ENCODE results near the gene CNTN2.

The CNTN2 gene

DNA sequence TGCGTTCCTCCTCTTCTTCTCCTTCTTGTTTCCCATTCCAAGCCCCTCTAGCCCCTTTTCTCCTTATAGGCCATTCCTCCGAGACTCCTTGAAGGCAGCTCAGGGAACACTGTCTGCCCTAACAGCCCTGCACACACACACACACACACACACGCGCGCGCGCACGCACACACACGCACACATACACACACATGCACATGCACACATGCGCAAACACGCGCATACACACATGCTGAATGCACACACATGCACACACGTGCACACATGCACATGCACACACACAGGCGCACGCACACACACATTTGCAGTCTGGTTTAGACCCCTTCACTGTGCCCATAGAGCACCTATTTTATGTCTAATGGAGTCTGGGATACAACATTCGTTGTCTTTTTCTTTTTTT lies 17.8 kb upstream of the CNTN2 start:
- DNase-seq: no peak

DNA sequence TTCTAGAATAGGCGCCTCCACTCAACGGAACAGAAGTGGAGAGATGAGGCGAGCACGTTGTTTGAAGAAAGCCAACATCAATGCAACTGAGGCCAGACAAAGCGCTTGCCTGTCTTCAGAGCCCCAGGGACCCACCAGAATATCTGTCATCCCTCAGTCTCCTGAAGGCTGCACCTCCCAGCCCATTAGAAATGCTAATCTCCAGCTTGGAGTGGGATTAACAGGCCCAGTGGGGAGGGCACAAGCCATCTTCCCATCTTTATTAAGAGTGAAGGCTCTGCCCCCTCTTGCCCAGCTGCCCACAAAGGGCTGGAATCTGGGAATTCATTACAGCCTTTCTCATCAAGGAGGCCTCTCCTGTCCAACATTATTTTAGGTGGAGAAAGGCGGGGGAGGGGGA lies 16.8 kb upstream of the CNTN2 start:
- DNase-seq: no peak

DNA sequence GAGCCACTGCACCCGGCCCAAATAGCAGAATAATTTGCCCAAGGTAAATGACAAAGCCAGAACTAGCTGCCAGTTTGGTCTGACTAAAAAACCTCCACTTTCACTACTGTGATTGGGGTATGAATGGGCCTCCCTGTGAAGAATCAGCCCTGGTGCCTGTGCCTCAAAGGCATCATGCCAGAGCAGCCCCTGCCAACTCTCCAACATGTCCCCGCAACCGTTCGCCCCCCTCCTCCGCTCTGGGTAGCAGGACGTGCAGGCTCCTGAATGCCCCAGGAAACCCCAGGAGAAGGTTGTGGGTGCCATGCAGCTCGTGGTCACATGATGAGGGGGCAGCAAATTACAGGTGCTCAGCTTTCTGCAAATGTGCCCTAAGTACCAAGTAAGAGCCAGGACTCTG lies 14.6 kb upstream of the CNTN2 start:
- DNase-seq: no peak

DNA sequence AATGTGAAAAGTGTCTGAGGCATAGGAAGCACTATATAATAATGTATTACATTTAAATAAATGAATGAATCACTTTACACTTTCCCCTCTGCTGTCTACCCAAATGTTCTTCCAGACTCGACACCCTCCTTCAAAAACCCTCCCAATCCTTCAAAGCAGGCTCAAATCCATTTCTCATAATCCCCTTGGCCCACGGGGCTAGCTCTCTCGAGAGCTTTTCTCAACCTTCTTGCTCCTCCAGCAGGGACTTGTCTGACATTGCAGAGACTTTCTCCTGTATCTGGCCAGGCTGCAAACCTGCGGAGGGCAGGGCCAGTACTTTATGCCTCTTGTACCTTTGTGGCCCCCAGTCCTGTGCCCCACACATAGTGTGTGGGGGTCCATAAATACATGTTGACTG lies 14.1 kb upstream of the CNTN2 start:
- DNase-seq: no peak

DNA sequence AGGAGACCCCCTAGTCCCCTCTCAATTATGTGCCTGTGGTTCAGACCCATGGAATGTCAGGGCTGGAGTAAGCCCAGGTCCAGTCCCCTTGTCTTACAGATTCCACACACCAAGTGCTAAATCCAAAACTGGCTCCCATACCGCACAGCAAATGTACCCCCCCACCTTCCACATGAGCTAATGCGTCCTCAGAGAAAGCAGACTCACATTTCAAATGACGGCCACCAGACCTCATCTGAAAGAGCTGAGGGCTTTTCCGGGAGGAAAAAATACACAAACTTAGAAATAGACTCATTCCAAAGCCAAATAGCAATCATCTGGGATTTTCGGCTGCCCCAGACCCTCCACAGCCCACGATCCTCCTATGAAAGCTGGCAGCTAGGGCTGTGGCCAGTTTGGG lies 12.8 kb upstream of the CNTN2 start:
- DNase-seq: no peak

DNA sequence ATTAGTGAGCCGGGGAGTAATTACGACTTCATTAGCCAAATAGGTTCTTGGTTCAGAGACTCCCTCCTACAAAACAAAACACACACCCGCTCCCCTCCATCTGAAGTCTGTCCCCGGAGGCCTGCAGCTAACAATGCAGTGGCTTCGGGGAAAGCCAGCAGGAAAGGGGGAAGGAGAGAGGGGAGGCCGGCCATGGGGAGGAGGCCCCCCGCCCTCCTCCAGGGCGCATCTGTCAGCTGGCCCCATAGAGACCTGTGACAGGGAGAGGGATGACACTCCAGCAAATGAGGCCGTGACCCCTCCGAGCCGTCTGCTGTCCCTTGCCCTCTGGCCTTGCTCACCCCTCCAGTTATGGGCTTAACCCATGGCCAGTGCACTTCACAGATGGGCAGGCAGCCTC lies 12.1 kb upstream of the CNTN2 start:
- no peak for DNase-seq

DNA sequence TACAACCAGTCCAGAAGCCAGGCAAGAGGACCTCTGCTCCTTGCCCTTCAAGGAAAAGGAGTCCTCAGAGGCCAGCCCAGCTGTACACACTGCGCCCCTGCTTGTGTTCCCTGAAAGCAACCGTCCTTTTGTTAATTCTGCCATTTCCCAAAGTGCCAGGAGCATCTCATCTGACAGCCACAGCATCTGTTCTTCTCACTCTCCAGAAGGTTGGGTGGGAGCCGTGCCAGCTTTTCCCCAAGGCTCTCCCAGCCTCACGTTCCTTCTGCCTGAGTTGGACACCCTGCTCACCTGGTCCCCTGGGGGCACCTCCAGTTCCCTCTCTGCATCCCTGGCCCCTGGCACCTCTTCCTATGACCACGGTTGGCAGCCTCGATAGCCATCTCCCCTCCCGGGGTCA lies 10.5 kb upstream of the CNTN2 start:
- no peak for DNase-seq

DNA sequence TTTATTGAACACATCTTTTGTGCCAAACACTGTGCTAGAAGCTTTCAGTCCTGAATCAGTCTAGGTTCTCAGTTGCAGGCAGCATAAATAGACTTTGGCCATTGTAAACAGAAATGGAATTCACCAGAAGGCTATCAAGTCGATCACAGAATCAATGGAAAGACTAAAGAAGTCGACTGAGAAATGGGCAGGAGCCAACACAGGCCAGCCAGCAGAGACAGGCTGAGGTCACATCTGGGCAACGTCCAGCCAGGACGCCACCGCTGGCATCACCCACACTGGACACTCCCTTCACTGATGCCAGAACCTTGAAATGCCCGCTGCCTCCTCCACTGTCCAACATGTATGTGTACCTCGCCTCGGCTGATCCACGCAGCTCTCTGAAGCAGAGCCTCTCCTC lies 5.5 kb upstream of the CNTN2 start:
- no peak for DNase-seq

DNA sequence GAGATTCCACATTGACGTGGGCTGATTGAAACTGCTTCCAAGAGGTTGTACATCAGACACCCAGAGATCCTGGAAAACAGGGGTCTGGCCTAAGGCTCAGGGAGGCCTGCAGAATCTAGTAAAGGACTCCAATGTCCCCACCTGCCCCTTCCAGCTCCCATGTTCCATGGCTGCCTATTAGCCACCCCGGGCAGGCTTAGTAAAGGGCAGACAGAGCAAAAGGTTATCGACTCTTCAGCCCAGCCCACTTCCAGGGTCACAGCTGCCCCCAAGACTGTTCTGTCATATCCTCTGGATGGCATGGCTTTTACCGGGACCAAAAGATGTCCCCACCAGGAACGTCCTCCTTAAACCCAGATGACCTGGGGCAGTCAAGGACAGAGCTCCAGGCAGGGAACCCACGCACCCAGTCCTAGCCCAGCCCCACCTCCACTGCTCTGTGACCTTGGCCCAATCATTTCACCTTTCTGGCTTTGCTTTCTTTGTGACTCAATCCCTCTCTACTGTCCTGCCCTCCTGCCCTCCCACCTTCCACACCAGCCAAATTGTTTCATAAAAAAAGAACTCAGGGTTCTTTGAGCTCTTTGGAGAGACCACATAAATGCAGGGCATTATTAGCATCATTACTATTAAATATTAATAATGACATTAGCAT lies 4.8 kb upstream of the CNTN2 start:
- DNase-seq: no peak

DNA sequence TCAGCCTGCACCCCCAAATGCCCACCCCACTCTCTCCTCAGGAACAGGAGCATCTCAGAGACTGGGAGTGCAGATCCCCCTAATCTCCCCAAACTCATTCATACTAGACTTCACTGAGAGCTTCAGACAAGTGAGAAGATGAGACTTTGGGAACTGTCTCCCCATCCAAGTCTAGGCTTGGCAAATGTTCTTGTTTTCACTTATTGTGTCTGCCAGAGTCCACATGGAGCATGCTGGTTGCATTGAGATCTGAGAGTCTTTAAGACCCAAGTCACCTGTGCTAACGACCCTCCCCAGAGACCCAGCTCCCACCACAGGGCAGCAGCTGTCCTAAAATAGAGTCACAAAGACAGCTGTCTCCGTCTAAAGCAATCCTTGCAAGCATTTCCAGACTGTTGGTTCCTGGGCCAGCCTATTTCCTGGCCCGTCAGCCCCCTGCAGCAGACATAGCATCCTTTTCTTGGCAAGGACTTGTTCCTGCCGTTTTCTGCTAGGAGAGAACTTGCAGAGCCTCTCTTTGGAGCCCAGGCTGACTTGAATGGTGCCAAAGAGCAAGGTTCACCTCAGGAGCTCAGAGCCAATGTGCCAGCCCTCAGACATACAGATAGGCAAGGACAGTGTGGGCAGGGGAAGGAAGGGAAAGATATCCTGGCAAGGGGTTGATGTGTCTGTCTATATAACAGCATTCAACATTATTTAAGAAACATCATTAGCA lies 1.9 kb upstream of the CNTN2 start:
- no peak for DNase-seq

DNA sequence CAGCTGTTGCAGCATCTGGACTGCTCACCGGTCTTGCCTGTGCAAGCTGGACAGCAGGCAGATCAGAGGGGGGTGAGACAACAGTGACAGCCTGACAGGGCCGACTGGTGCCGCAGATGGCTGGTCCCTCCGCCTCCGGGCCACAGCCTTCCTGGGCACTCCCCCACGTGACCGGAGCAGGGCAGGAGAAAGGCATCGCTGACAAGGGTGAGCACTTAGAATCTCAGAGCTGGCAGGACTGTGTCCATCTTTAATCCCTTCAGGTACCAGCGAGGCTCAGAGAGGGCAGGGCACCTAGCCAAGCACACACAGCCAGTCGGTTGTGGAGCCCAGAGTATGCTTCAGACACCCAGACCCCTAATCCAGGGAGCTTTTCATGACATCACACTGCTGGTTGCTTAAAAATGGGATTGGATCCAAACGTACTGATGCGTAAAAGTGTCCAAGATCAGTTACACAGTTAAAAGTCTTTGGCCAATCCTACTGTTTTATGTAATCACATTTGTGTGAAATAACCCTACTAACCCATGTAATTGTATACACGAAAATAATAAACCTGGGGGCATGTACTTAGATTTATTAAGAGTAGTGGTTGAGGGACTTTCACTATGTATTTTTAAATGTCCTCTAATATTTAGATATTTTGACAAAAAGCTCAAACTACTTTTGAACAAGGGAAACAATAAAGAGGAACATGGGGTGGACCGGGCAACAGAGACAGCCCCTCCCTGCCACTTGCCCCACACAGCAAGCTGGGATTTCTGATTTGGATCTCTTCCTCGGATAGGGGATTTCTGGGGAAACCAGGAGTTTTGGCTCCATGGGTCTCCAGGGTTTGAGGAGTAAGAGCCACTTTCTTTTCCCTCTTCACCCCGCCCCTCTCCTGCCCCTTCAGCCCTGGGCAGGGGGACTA lies 758 bp upstream of the CNTN2 start:
- DNase-seq: no peak

DNA sequence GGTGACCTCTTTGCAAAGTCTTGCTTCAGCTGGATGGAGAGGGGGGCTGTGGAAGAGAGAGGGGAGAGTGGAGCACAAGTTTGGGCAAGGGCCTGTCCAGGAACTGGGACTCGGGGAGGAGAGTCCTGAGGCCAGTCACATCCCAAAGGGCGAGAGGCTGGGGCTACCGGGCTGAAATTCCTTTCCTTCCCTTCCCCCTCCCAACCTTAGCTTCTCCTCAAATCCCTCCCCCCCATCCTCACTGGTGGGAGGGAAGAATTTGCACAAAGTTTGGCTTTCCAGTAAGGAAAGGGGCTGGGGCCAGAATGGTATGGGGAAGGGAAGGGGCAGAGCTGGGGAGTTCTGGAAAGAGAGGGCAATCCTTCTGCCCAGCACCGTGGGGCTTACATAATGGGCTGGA lies 854 bp downstream of the CNTN2 start:
- DNase-seq: no peak

DNA sequence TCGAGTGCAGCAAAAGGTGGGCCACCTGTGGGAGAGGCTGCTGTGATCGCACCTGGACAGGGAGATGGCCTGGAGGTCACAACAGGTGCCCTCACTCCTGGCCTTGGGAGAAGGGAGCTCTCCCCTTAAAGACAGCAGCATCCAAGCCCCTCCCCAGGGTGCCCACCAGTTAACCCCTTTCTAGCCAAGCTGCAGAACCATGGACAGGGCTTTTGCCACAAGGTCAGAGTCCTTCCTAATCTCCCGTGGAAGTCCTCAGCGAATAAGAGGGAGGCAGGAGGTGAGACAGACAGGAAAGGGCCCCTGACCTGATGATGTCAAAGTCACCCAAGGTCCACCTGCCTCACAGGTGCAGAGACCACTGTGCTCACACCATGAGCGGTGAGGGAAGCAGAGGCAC lies 1.7 kb downstream of the CNTN2 start:
- DNase-seq: no peak

DNA sequence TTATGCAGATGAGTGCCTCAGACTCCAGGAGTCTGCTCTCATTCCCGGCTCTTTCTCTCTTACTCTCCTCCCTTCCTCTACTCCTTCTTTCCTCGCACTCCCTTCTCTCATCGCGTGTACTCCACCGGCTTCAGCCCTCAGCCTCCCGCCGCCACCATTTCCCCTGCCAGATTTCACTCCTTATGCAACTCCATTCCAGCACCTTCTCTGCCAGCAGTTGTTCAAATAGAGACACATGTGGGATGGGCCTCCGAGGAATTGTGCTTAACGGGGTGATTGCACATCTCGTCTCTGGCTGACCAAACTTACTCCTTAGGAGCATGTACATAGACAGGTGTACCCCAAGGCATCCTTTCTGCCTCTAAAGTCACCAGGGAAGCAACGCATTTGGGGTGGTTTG lies 2.1 kb downstream of the CNTN2 start:
- no peak for DNase-seq

DNA sequence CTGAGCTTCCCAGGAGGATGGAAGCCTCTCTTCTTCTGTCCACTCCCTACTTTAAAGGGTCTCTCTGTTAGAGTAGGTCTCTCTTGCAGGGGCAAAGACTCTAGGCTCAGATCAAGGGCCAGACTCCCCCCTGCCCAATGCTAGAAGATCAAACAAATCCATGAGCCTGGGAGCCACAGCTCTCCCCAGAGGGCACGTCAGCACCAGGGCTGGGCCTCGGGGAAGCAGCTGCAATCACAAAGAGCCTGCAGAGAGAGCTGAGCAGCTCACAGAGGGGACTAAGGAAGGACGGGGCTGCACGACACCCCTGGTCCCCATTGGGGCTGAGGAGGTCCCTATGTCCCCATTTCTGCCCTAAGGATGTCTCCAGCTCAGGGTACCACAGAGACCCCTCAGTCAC lies 3.9 kb downstream of the CNTN2 start:
- no peak for DNase-seq

DNA sequence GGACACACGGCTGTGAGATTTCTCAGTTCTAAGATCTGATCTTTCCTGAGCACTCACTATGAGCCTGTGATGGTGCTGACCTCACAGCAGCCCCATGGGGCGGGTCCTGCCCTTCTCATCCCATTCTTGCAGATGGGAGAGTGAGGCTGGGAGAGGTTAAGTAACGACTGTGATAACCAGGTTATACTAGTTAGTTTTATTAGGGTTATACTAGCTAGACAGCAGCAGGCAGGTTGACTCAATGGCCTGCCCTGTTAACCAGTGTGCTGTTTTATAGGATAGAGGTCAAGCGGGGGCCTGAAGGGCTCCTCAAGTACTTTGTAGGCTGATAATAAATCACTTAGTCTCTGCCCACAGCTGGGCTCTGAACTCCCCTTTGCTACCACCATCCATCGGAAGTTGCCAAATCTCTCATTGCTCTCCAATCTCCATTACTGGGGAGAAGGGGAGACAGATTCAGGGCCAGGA lies 4.8 kb downstream of the CNTN2 start:
- DNase-seq: no peak

DNA sequence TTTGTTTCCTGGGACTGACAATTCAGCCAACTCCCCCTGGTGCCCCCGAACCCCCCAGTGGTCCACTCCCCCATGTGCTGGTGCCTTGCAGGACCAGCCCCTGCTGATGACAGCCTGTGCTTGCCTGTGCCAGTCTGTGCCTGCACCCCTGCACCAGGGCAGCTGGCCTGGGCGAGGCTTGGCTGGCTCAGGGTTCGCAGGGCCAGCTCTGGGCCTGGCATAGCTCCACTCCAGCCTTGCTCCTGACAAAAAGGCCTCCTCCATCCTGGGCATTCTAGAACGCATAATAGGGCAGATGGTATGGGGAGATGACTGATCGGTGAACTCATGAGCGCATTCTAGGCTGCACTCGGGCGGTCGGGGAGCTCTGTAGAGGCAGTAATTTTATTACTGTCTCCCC lies 5.4 kb downstream of the CNTN2 start:
- no peak for DNase-seq

DNA sequence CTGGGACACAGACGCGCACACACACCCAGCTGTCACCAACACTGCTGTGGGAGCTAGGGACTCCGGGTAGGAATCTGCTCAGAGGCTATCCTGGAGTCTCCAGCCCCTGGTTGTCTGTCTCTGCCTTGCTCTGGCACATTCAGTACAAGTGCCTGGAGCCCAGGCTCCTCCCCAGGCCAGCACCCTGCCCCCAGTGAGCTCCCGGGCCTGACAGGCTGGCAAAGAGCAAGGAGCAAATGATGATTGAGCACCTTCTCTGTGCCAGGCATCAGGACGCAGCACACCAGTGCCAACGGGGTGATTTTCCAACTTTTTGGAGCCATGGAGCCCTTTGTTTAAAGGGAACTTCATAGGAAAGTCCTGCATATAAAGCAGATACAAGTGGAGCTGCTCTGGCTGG lies 6.5 kb downstream of the CNTN2 start:
- no peak for DNase-seq

DNA sequence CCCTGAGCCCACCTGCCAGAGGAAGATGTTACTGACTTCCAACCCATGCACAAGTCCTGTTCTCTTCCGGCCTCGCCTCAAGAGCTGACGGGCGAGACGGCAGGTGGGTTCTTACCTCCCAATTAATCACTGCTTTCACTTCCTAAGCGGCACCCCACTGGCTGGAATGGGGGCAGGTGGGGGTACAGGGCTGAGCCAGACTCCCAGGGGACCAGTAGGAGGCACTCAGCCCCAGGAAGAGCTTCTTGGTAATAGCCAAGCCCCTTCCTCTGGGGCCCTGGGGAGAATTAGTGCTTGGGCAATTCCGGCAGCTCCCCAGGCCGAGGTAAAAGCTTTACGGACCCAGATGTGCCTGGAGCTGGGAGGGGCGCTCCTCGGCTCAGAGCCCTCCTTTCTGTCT lies 9.7 kb downstream of the CNTN2 start:
- no peak for DNase-seq

DNA sequence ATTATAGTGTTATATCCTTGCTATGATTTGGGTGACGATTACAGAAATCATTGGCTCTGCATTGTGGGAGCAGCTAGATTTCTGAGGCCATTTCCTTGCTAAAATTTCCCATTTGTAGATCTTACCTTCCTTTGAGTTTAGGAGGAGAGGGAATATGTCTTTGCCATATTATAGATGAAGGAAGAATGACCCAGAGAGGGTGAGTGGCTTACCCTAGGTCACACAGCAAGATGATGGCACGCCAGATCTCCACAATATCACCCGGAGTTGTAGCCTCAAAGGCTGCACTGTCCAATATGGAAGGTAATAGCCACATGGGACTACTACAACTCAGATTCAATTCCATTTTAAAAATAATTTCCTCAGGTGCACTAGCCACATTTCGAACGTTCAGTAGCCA lies 10.3 kb downstream of the CNTN2 start:
- DNase-seq: no peak

DNA sequence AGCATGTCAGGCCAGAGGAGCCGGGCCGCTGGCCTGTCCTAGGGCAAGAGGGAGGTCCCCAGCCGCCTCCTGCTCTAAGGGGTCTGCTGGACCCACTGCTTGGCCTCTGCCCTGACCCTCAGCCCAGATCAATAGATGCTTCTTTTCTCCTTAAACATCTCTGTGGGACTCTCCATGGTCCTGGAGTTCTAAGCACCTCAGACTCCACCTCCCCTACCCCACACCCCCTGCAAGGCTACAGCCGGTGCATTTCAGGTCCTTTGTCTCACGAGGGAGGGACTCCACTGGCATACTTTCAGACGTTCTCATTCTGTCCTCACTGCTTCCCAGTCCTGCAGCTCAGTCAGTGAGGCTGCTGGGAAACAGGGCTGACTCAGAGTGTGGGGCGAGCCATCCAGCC lies 11.0 kb downstream of the CNTN2 start:
- DNase-seq: no peak

DNA sequence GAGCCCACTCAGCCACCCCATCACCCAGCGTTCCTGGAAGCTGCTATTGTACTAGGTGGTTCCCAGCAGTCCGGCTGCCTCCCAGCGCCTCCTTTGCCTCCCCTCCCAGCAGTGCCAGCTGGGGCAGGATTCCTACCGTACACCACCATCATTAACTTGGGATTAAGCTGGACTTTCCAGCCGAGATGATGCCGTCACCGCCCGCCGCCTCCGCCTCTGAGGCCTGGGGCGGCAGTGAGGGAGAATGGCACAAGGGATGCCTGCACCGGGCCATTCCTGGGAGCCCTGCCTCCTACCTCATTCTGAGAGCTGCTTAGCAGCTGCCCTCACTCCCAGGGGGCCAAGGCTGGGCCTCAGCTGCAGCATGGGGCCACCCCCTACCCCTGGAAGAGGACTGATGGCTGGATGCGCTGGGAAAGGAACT lies 13.2 kb downstream of the CNTN2 start:
- no peak for DNase-seq

DNA sequence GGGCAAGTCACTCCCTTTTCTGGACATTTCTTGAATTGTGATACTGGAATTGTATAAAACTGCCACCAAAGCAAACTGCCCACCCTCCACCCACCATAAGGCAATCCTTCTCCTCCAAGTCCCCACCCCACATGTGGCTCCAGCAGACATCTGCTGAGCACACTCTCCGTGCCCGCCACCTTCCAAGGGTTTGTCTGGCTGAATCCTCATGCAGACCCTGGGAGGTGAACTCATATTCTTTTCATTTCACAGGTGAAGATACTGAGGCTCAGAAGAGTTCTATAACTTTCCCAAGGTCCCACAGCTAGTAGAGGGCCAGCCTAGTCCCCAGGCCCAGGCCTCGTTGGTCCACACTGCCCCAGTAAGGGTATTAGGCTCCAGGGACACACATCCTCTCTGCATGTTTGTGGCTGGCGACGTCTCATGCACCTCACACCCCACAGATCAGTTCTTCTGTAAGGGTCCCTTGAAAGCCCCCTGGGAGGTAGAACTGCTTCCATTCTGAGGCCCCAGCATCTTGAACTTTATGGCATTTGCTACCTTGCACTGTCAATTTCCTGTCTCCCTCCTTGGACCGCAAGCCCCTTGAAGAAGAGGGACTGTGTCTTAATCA lies 14.1 kb downstream of the CNTN2 start:
- DNase-seq: no peak
